Measurements from ENCODE around the gene TCERG1.

Gene TCERG1

GRCh38 chr5:146507428-146507827, 60.3 kb downstream of the TCERG1 start:
- H3K4me3 ChIP-seq (ENCODE audit: low read depth, low read length), result no peak overlapping the region
- no peak for TF ChIP-seq CTCF (IDR thresholded peaks at IDR 0.05; ENCODE audit: low read depth, low read length)

GRCh38 chr5:146510559-146511125, 63.5 kb downstream of the TCERG1 start:
- H3K4me3 ChIP-seq (ENCODE audit: low read depth, low read length), result no peak overlapping the region
- no peak for TF ChIP-seq CTCF (IDR thresholded peaks at IDR 0.05; ENCODE audit: low read depth, low read length)

GRCh38 chr5:146513462-146513861, 66.3 kb downstream of the TCERG1 start:
- H3K4me3 ChIP-seq (ENCODE audit: low read depth, low read length), result no peak overlapping the region
- TF ChIP-seq CTCF (IDR thresholded peaks at IDR 0.05; ENCODE audit: low read depth, low read length), result no peak

DNA sequence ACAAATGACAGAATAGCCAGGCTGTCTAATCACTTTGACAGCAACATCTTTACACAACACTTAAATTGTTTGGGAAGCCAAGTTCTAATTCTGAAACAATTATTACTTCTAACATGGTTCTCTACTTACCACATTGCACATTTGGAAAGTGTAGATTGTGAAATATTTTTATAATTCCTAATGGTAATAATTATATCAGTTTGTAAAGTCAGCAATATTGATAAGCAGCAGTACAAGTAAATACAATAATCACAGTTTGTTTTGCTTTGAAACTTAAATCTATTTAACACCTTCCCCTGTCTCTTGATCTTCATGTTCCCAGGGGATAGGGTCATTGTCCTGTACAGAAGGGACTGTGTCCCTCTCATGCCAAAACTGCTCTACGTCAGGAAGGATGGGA, 67.4 kb downstream of the TCERG1 start:
- TF ChIP-seq CTCF (IDR thresholded peaks at IDR 0.05; ENCODE audit: low read depth, low read length), result no peak
- no peak overlapping the region for H3K4me3 ChIP-seq (ENCODE audit: low read depth, low read length)

- H3K4me3 ChIP-seq (ENCODE audit: low read depth, low read length), result no peak overlapping the region
- TF ChIP-seq CTCF (IDR thresholded peaks at IDR 0.05; ENCODE audit: low read depth, low read length), result no peak
These were observed 68.5 kb downstream of the TCERG1 start for GRCh38 chr5:146515473-146516150.

GRCh38 chr5:146516151-146516475, 69.0 kb downstream of the TCERG1 start, which contains the start of gene GPR151:
Gene GPR151, minus strand, starts transcription at chr5:146516190. Its CDS starts 77 bp downstream, at chr5:146516113.
- H3K4me3 ChIP-seq (ENCODE audit: low read depth, low read length), result no peak within 1 kb of the TSS
- no peak for TF ChIP-seq CTCF (IDR thresholded peaks at IDR 0.05; ENCODE audit: low read depth, low read length)

GRCh38 chr5:146519554-146519953, 72.4 kb downstream of the TCERG1 start:
- no peak overlapping the region for H3K4me3 ChIP-seq (ENCODE audit: low read depth, low read length)
- no peak for TF ChIP-seq CTCF (IDR thresholded peaks at IDR 0.05; ENCODE audit: low read depth, low read length)
